Astrocyte (in vitro differentiated cells and primary cell): ENCODE data around the gene TMEM184C. TPM values are rescaled to one million over a fixed set of nuclear protein-coding genes. Genes with fewer than 3 reads are reported as not detected.

ENCODE experiments used
- DNase-seq: peaks from one replicate; pipeline ENCODE4 v3.0.0-alpha.2; 2010; ENCODE audit warnings: low read depth
- FAIRE-seq: peaks from 2 replicates; lab custom pipeline; 2011; peaks lifted over from hg19 to GRCh38; lab: Jason Lieb, UNC
- H2AFZ ChIP-seq: 2 replicates; pipeline ENCODE4 v1.6.0; 2012; ENCODE audit warnings: low read depth, low read length, inconsistent platforms
- H3K27ac ChIP-seq: 2 replicates; pipeline ENCODE4 v1.5.1; 2011; ENCODE audit warnings: low read depth, low read length, inconsistent platforms
- H3K27me3 ChIP-seq: 2 replicates; pipeline ENCODE4 v1.6.0; 2011; ENCODE audit warnings: low read length, inconsistent platforms; ENCODE audit not compliant: insufficient read depth
- H3K36me3 ChIP-seq: 2 replicates; pipeline ENCODE4 v1.5.1; 2011; ENCODE audit warnings: low read length, inconsistent platforms; ENCODE audit not compliant: insufficient read depth
- H3K4me1 ChIP-seq: 2 replicates; pipeline ENCODE4 v1.5.1; 2011; ENCODE audit warnings: low read length, inconsistent platforms; ENCODE audit not compliant: insufficient read depth
- H3K4me2 ChIP-seq: 2 replicates; pipeline ENCODE4 v1.6.0; 2012; ENCODE audit warnings: low read length, inconsistent platforms
- H3K4me3 ChIP-seq: 2 replicates; pipeline ENCODE4 v1.5.1; 2011; ENCODE audit warnings: low read depth, mild to moderate bottlenecking, low read length, inconsistent platforms; ENCODE audit not compliant: insufficient read depth
- H3K79me2 ChIP-seq: 2 replicates; pipeline ENCODE4 v1.6.0; 2012; ENCODE audit warnings: mild to moderate bottlenecking, low read length, inconsistent platforms; ENCODE audit not compliant: insufficient read depth
- H3K9ac ChIP-seq: 2 replicates; pipeline ENCODE4 v1.6.0; 2012; ENCODE audit warnings: mild to moderate bottlenecking, low read length, inconsistent platforms
- H3K9me3 ChIP-seq: 2 replicates; pipeline ENCODE4 v1.5.1; 2012; ENCODE audit warnings: low read depth, mild to moderate bottlenecking, low read length, inconsistent platforms; ENCODE audit not compliant: insufficient read depth
- H4K20me1 ChIP-seq: 2 replicates; pipeline ENCODE4 v1.6.0; 2012; ENCODE audit warnings: low read length, inconsistent platforms; ENCODE audit not compliant: insufficient read depth
- H3K27ac Mint-ChIP-seq: one replicate; pipeline ENCODE4 v1.8.0; 2021; ENCODE audit warnings: mild to moderate bottlenecking, mixed read lengths; ENCODE audit not compliant: unreplicated experiment
- H3K27me3 Mint-ChIP-seq: one replicate; pipeline ENCODE4 v1.8.0; 2021; ENCODE audit warnings: low read depth, mixed read lengths; ENCODE audit not compliant: unreplicated experiment
- H3K36me3 Mint-ChIP-seq: one replicate; pipeline ENCODE4 v1.8.0; 2021; ENCODE audit warnings: low read depth, mixed read lengths; ENCODE audit not compliant: unreplicated experiment
- H3K4me1 Mint-ChIP-seq: one replicate; pipeline ENCODE4 v1.8.0; 2021; ENCODE audit warnings: low read depth, mixed read lengths; ENCODE audit not compliant: unreplicated experiment
- H3K4me3 Mint-ChIP-seq: one replicate; pipeline ENCODE4 v1.8.0; 2021; ENCODE audit warnings: mild to moderate bottlenecking, moderate library complexity, mixed read lengths; ENCODE audit not compliant: unreplicated experiment
- H3K9me3 Mint-ChIP-seq: one replicate; pipeline ENCODE4 v1.8.0; 2021; ENCODE audit warnings: mild to moderate bottlenecking, mixed read lengths; ENCODE audit not compliant: unreplicated experiment
- EZH2 ChIP-seq: IDR thresholded peaks from 2 replicates; pipeline ENCODE4 v1.6.1; 2012; ENCODE audit warnings: mild to moderate bottlenecking, low read length, inconsistent platforms; ENCODE audit not compliant: insufficient read depth
- total RNA-seq: library from RNA; stranded (reverse); gene quantifications from 2 replicates; pipeline ENCODE4 v1.2.1, GENCODE V29; 2021
- TF ChIP-seq, protein P1 (sequence below): IDR thresholded peaks from 2 replicates; pipeline ENCODE4 v1.5.1; 2011; ENCODE audit warnings: low read depth, mild to moderate bottlenecking, inconsistent platforms, low read length, moderate library complexity; ENCODE audit not compliant: insufficient read depth

The TMEM184C gene
- total RNA-seq, 1 donor from 2014 or later, result 42.3 TPM

DNA sequence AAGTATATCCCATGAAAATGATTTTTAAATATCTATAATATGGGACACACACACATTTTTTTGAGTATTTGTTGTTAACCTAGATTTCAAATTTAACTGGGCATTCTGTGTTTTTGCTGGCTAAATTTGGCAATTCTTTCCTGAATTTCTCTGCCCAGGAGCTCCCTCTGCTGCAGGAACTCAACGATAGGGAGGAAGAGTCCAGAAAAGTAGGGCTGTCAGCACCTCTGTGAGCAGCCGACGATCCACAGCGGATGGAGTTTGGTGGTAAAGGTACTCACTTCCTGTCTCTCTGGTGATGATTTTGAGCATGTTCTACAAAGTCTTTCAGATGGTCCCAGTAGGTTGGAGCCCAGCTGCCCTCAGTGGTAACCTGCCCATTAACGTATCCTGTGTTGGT is 23.1 kb upstream of the TMEM184C start:
- Histone ChIP-seq H3K9ac (no peak overlapping the region), H4K20me1 (no peaks in the 10 kb centered on the region), H3K4me3 (no peak overlapping the region), H3K9me3 (no peaks in the 10 kb centered on the region), H3K4me2 (no peak overlapping the region), H2AFZ (no peak overlapping the region), H3K27ac (no peak overlapping the region), H3K36me3 (no peaks in the 10 kb centered on the region), H3K27me3 (no peaks in the 10 kb centered on the region), H3K4me1 (peaks cover 14% of the 10 kb centered on the region), H3K79me2 (no peaks in the 10 kb centered on the region)
- no peaks in the 10 kb centered on the region for H3K27me3 Mint-ChIP-seq
- no peak overlapping the region for H3K27ac Mint-ChIP-seq
- DNase-seq (no peak), FAIRE-seq (no peak)
- TF ChIP-seq EZH2, result no peak
- TF ChIP-seq, protein P1, sequence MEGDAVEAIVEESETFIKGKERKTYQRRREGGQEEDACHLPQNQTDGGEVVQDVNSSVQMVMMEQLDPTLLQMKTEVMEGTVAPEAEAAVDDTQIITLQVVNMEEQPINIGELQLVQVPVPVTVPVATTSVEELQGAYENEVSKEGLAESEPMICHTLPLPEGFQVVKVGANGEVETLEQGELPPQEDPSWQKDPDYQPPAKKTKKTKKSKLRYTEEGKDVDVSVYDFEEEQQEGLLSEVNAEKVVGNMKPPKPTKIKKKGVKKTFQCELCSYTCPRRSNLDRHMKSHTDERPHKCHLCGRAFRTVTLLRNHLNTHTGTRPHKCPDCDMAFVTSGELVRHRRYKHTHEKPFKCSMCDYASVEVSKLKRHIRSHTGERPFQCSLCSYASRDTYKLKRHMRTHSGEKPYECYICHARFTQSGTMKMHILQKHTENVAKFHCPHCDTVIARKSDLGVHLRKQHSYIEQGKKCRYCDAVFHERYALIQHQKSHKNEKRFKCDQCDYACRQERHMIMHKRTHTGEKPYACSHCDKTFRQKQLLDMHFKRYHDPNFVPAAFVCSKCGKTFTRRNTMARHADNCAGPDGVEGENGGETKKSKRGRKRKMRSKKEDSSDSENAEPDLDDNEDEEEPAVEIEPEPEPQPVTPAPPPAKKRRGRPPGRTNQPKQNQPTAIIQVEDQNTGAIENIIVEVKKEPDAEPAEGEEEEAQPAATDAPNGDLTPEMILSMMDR, result no peak
- no peaks in the 10 kb centered on the region for H3K36me3 Mint-ChIP-seq
- no peak overlapping the region for H3K4me3 Mint-ChIP-seq
- H3K9me3 Mint-ChIP-seq, result no peaks in the 10 kb centered on the region
- H3K4me1 Mint-ChIP-seq, result peaks cover 19% of the 10 kb centered on the region

DNA sequence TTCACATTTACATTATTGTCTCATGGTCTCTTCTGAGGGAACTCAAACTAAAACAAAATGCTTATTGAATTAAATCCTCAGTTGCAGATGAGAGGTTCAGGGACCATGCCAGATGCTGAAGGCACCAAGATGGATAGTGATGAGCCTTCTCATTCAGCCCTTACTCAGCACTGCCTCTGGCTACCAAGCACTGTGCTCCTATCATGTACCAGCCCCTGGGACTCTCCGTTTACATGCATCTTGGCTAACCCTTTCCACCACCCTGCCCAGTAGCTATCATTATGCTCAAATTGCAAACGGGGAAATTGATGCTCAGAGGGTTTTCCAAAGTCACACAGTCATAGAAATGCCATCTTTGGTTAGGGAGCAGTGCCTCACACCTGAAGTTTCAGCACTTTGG is 22.6 kb upstream of the TMEM184C start:
- Mint-ChIP-seq H3K36me3 (no peaks in the 10 kb centered on the region), H3K9me3 (no peaks in the 10 kb centered on the region), H3K27ac (no peak overlapping the region), H3K4me1 (peaks cover 21% of the 10 kb centered on the region), H3K27me3 (no peaks in the 10 kb centered on the region), H3K4me3 (no peak overlapping the region)
- Histone ChIP-seq H3K4me1 (peaks cover 15% of the 10 kb centered on the region), H3K4me2 (no peak overlapping the region), H4K20me1 (no peaks in the 10 kb centered on the region), H3K9me3 (no peaks in the 10 kb centered on the region), H3K27me3 (no peaks in the 10 kb centered on the region), H3K9ac (no peak overlapping the region), H3K4me3 (no peak overlapping the region), H3K36me3 (no peaks in the 10 kb centered on the region), H2AFZ (no peak overlapping the region), H3K79me2 (no peaks in the 10 kb centered on the region), H3K27ac (no peak overlapping the region)
- no peak for FAIRE-seq
- no peak for DNase-seq
- TF ChIP-seq, protein P1, result no peak
- no peak for TF ChIP-seq EZH2

DNA sequence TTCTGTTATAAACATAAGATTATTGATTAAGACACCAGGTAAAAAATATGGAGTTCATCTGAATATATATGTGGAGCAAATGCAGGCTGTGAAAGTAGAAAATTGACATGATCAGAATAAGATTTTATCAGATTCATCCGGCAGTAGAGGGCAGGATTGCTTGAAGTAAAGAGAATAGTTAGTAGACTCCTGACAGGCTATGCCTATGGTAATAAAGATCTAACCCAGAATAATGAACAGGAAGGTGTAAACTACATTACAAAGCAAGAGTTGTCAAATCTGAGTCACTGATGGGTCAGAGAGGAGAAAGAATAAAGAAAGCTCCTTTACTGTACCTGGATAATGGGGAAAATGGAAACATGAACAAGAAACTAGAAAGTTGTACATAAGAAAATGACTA is 20.8 kb upstream of the TMEM184C start:
- Histone ChIP-seq H3K4me3 (no peak overlapping the region), H4K20me1 (no peaks in the 10 kb centered on the region), H3K4me1 (peaks cover 18% of the 10 kb centered on the region), H3K27me3 (no peaks in the 10 kb centered on the region), H3K27ac (no peak overlapping the region), H3K79me2 (no peaks in the 10 kb centered on the region), H2AFZ (no peak overlapping the region), H3K4me2 (no peak overlapping the region), H3K36me3 (no peaks in the 10 kb centered on the region), H3K9me3 (no peaks in the 10 kb centered on the region), H3K9ac (no peak overlapping the region)
- peaks cover 21% of the 10 kb centered on the region for H3K4me1 Mint-ChIP-seq
- FAIRE-seq (no peak), DNase-seq (no peak)
- no peak overlapping the region for H3K27ac Mint-ChIP-seq
- no peaks in the 10 kb centered on the region for H3K27me3 Mint-ChIP-seq
- H3K4me3 Mint-ChIP-seq, result no peak overlapping the region
- no peaks in the 10 kb centered on the region for H3K36me3 Mint-ChIP-seq
- H3K9me3 Mint-ChIP-seq, result no peaks in the 10 kb centered on the region
- TF ChIP-seq EZH2, result no peak
- TF ChIP-seq, protein P1, result no peak
